Activated B cell treated with CpG ODN at 0.5 μM for 24 hours (primary cell): ENCODE results near the gene LAMA5. TPM values are rescaled to one million over a fixed set of nuclear protein-coding genes. Genes with fewer than 3 reads are reported as not detected.

ENCODE experiments used
- ATAC-seq: fragments of 200-7000 bp; cut with Tn5 transposase; one replicate; pipeline ENCODE4 v1.10.0; 2021; ENCODE audit warnings: low read depth, mild to moderate bottlenecking, moderate library complexity
- CTCF ChIA-PET: fragments of 350-600 bp; sonication (Branson Sonifier 250); formaldehyde crosslinking; loops from one replicate; lab custom pipeline; 2021; ENCODE audit warnings: antibody characterized with exemption; lab: Charles Lee
- POLR2A ChIA-PET: fragments of 350-600 bp; sonication (Branson Sonifier 250); formaldehyde crosslinking; loops from one replicate; lab custom pipeline; 2021; ENCODE audit warnings: antibody characterized with exemption; lab: Charles Lee
- DNase-seq: peaks from one replicate; pipeline ENCODE4 v3.0.0; 2022
- H3K27ac Mint-ChIP-seq: one replicate; pipeline ENCODE4 v1.8.0; 2020; ENCODE audit warnings: mixed read lengths
- H3K27me3 Mint-ChIP-seq: one replicate; pipeline ENCODE4 v1.8.0; 2021; ENCODE audit warnings: mixed read lengths
- H3K36me3 Mint-ChIP-seq: one replicate; pipeline ENCODE4 v1.8.0; 2021; ENCODE audit warnings: low read depth, mixed read lengths
- H3K4me1 Mint-ChIP-seq: one replicate; pipeline ENCODE4 v1.8.0; 2021; ENCODE audit warnings: mixed read lengths
- H3K4me3 Mint-ChIP-seq: one replicate; pipeline ENCODE4 v1.8.0; 2020; ENCODE audit warnings: mild to moderate bottlenecking, mixed read lengths
- H3K9me3 Mint-ChIP-seq: one replicate; pipeline ENCODE4 v1.8.0; 2020; ENCODE audit warnings: mixed read lengths
- CTCF ChIP-seq: fragments of 200-600 bp; IDR thresholded peaks from one replicate; pipeline ENCODE4 v1.8.0; 2022; ENCODE audit warnings: antibody characterized with exemption, mild to moderate bottlenecking
- intact Hi-C: fragments of 100-400 bp; cut with micrococcal nuclease; formaldehyde crosslinking; loops from one replicate; pipeline ENCODE4 v1.15.1; 2024
- total RNA-seq: library from RNA; stranded (reverse); gene quantifications from 2 replicates; pipeline ENCODE4 v1.2.3, GENCODE V29; 2022

The LAMA5 gene
- total RNA-seq, 1 donor from 2014 or later = 24.8 TPM

GRCh38 chr20:62331347-62331746 is 35.8 kb downstream of the LAMA5 start:
- H3K27ac Mint-ChIP-seq = no peak overlapping the region
- H3K4me3 Mint-ChIP-seq = no peak overlapping the region
- TF ChIP-seq CTCF = no peak
- ATAC-seq = no peak
- peaks cover 11% of the 10 kb centered on the region for H3K4me1 Mint-ChIP-seq
- H3K36me3 Mint-ChIP-seq = peaks cover 15% of the 10 kb centered on the region
- H3K9me3 Mint-ChIP-seq = no peaks in the 10 kb centered on the region
- no peak for DNase-seq
- POLR2A ChIA-PET = no interaction called here
- CTCF ChIA-PET = no interaction called here
- H3K27me3 Mint-ChIP-seq = no peaks in the 10 kb centered on the region
- intact Hi-C loops = no loop called here

- H3K4me1 Mint-ChIP-seq = peaks cover 5% of the 10 kb centered on the region
- ChIA-PET POLR2A (no interaction called here), CTCF (no interaction called here)
- no peaks in the 10 kb centered on the region for H3K9me3 Mint-ChIP-seq
- TF ChIP-seq CTCF = no peak
- ATAC-seq (no peak), DNase-seq (no peak)
- H3K4me3 Mint-ChIP-seq = no peak overlapping the region
- no peaks in the 10 kb centered on the region for H3K27me3 Mint-ChIP-seq
- intact Hi-C loops = no loop called here
- no peak overlapping the region for H3K27ac Mint-ChIP-seq
- peaks cover 18% of the 10 kb centered on the region for H3K36me3 Mint-ChIP-seq
Measured at GRCh38 chr20:62330576-62331317, 36.4 kb downstream of the LAMA5 start.

- no peaks in the 10 kb centered on the region for H3K9me3 Mint-ChIP-seq
- no peak overlapping the region for H3K4me3 Mint-ChIP-seq
- CTCF ChIA-PET = interaction anchor here (0.6 kb wide), 1 partner anchor 951 kb away, joined by 3 read pairs; no protein-coding TSS in a partner anchor
- peaks cover 25% of the 10 kb centered on the region for H3K36me3 Mint-ChIP-seq
- intact Hi-C loops = no loop called here
- no peak overlapping the region for H3K27ac Mint-ChIP-seq
- DNase-seq = no peak
- POLR2A ChIA-PET = no interaction called here
- H3K4me1 Mint-ChIP-seq = no peaks in the 10 kb centered on the region
- no peak for ATAC-seq
- no peak for TF ChIP-seq CTCF
- H3K27me3 Mint-ChIP-seq = no peaks in the 10 kb centered on the region
Measured at GRCh38 chr20:62329389-62330377, 37.4 kb downstream of the LAMA5 start.

GRCh38 chr20:62328684-62329388 is 38.3 kb downstream of the LAMA5 start:
- no peak overlapping the region for H3K27ac Mint-ChIP-seq
- H3K4me3 Mint-ChIP-seq = no peak overlapping the region
- no peak for ATAC-seq
- no peaks in the 10 kb centered on the region for H3K27me3 Mint-ChIP-seq
- no peaks in the 10 kb centered on the region for H3K9me3 Mint-ChIP-seq
- H3K36me3 Mint-ChIP-seq = peaks cover 26% of the 10 kb centered on the region
- H3K4me1 Mint-ChIP-seq = no peaks in the 10 kb centered on the region
- TF ChIP-seq CTCF = no peak
- ChIA-PET POLR2A (no interaction called here), CTCF (no interaction called here)
- intact Hi-C loops = no loop called here
- DNase-seq = no peak
